ENCODE data around the gene SORCS3.

GRCh38 chr10:104689547-104689946, 48.5 kb downstream of the SORCS3 start:
- TF ChIP-seq EZH2phosphoT487 (IDR thresholded peaks at IDR 0.05; ENCODE audit: low read length) (no peak), CTCF (IDR thresholded peaks at IDR 0.05; ENCODE audit: low read length) (no peak), EZH2 (optimal IDR thresholded peaks at IDR 0.05; ENCODE audit: low read depth, low read length) (no peak)

Data from MM.1S (cell line).